Naive B cell (primary cell): ENCODE results near the gene CBLIF. TPM values are rescaled to one million over a fixed set of nuclear protein-coding genes. Genes with fewer than 3 reads are reported as not detected.

Experiments used
- ATAC-seq, 2 donors: fragments of 150-1000 bp; cut with Tn5 transposase; 2 replicates each; pipeline ENCODE4 v1.10.0; 2021; ENCODE audit warnings: low read depth in 2 of 2, mild to moderate bottlenecking in 2 of 2, moderate library complexity in 2 of 2
- DNase-seq: peaks from one replicate; pipeline ENCODE4 v3.0.0; 2022
- H3K27ac Mint-ChIP-seq, 6 donors: one replicate each; pipeline ENCODE4 v1.8.0; 2020 to 2022; ENCODE audit warnings: mild to moderate bottlenecking in 6 of 6, mixed read lengths in 6 of 6, moderate library complexity in 5 of 6, inconsistent platforms in 2 of 6
- H3K27me3 Mint-ChIP-seq, 3 donors: one replicate each; pipeline ENCODE4 v1.8.0; 2021 to 2022; ENCODE audit warnings: mixed read lengths in 3 of 3, mild to moderate bottlenecking in 1 of 3
- H3K36me3 Mint-ChIP-seq, 2 donors: one replicate each; pipeline ENCODE4 v1.8.0; 2020 to 2022; ENCODE audit warnings: mixed read lengths in 2 of 2, inconsistent platforms in 1 of 2, mild to moderate bottlenecking in 1 of 2
- H3K4me1 Mint-ChIP-seq, 3 donors: one replicate each; pipeline ENCODE4 v1.8.0; 2020 to 2022; ENCODE audit warnings: mixed read lengths in 3 of 3, inconsistent platforms in 1 of 3, mild to moderate bottlenecking in 1 of 3, moderate library complexity in 1 of 3
- H3K4me3 Mint-ChIP-seq, 8 donors: one replicate each; pipeline ENCODE4 v1.8.0; 2020 to 2022; ENCODE audit warnings: mild to moderate bottlenecking in 8 of 8, mixed read lengths in 8 of 8, moderate library complexity in 8 of 8, inconsistent platforms in 2 of 8
- H3K9me3 Mint-ChIP-seq, 7 donors: one replicate each; pipeline ENCODE4 v1.8.0; 2020 to 2022; ENCODE audit warnings: mixed read lengths in 7 of 7, mild to moderate bottlenecking in 5 of 7, inconsistent platforms in 2 of 7, moderate library complexity in 1 of 7
- polyA plus RNA-seq, 6 donors: library from polyadenylated mRNA; unstranded; fragments of 300-500 nt; fragmentation: Illumina TruSeq; gene quantifications; one replicate each; pipeline ENCODE4 v1.2.3, GENCODE V29; 2021; ENCODE audit warnings: low read depth in 6 of 6

CBLIF gene
- polyA plus RNA-seq, 6 donors from 2014 or later = not detected

- DNase-seq = no peak
- no peak overlapping the region for H3K4me3 Mint-ChIP-seq
- H3K36me3 Mint-ChIP-seq = peaks cover 8 to 9% of the 10 kb centered on the region in 2 donors
- H3K9me3 Mint-ChIP-seq = peaks cover 0 to 3% (median 0%) of the 10 kb centered on the region in 7 donors
- H3K4me1 Mint-ChIP-seq = peaks cover 0 to 5% (median 0%) of the 10 kb centered on the region in 3 donors
- no peaks in the 10 kb centered on the region for H3K27me3 Mint-ChIP-seq
- H3K27ac Mint-ChIP-seq = no peak overlapping the region
- ATAC-seq = no peak
Observed at GRCh38 chr11:59779487-59779886, 65.8 kb downstream of the CBLIF start.

Other genes with a start within 250 kb of the CBLIF start
- 10 to 100 TPM; 20.4 to 34.4 (median 27.5) TPM for gene OSBP, start 229.7 kb downstream of the CBLIF start, polyA plus RNA-seq
- 10 to 100 TPM in 1 of 6 donors, 1 to 10 TPM in 5; 3.3 to 11.9 (median 6.2) TPM for gene PATL1, start 176.5 kb downstream of the CBLIF start, polyA plus RNA-seq
- gene OR10V1, start 131.7 kb downstream of the CBLIF start, polyA plus RNA-seq = not detected
- gene STX3, start 90.1 kb downstream of the CBLIF start, polyA plus RNA-seq = 1 to 10 TPM; 3.8 to 7.2 (median 5.7) TPM
- gene MRPL16, start 34.7 kb downstream of the CBLIF start, polyA plus RNA-seq = 10 to 100 TPM; 61.8 to 95.9 (median 84.3) TPM
- gene TCN1, start 21.0 kb upstream of the CBLIF start, polyA plus RNA-seq = not detected
- not detected for gene OOSP3, start 33.3 kb upstream of the CBLIF start, polyA plus RNA-seq
- gene OOSP1, start 92.9 kb upstream of the CBLIF start, polyA plus RNA-seq = not detected
- not detected for gene OOSP4A, start 118.5 kb upstream of the CBLIF start, polyA plus RNA-seq
- not detected for gene OOSP4B, start 171.7 kb upstream of the CBLIF start, polyA plus RNA-seq
- gene OOSP2, start 194.9 kb upstream of the CBLIF start, polyA plus RNA-seq = not detected
- under 1 TPM in 1 of 6 donors, not detected in 5; 0.57 TPM for gene MS4A3, start 211.2 kb upstream of the CBLIF start, polyA plus RNA-seq
- not detected for gene MS4A2, start 243.2 kb upstream of the CBLIF start, polyA plus RNA-seq